Fibroblast of skin of left quadriceps (primary cell): ENCODE results near the gene TADA1.

Experiments
- DNase-seq, 2 experiments: peaks; one replicate each; pipeline ENCODE4 v3.0.0-alpha.2; 2013; ENCODE audit warnings: low read depth in 2 of 2

The TADA1 gene, protein sequence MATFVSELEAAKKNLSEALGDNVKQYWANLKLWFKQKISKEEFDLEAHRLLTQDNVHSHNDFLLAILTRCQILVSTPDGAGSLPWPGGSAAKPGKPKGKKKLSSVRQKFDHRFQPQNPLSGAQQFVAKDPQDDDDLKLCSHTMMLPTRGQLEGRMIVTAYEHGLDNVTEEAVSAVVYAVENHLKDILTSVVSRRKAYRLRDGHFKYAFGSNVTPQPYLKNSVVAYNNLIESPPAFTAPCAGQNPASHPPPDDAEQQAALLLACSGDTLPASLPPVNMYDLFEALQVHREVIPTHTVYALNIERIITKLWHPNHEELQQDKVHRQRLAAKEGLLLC

DNA sequence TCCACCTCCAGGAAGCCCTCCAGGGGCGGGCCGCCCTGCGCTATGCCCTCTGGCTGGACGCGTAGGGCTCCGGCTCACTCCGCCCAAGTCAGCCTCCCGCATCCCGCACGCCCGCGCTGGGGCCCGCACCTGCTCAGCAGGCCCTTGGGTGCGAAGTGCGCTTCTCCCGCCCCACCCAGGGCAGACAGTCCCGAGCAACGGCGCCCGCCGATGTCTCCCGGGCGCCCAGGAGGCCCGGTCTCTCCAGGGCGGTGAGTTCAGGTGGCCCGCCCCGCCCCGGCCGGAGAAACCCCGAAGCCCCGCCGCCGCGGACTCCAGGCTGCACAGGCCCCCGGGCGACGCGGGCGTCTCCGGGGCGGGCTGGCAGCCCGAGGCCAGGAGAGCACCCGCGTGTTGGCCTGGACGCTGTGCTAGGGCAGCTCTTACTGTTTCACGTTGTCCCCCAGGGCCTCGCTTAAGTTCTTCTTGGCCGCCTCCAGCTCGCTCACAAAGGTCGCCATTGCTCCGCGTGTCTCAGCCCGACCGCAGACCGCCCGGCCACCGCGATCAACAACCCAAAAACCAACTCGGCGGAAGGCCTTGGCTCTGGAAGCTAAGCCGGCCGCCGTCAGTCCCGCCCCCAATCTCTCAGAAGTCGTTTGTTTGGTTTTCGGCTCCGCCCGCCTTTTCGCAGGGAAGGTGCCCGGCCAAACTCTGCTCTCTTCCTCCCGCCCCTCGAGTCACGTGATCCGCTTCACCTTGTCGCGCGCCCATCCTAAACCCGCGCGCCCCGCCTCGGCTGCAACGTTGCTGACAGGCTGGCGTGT, at the start of gene TADA1:
TSS of gene TADA1 (minus strand) at position 531 of the 806 bp plus-strand sequence. CDS start at position 500, 31 bp downstream.
- peak; percentile 92 to 95 for DNase-seq

- no peak for DNase-seq
Observed at GRCh38 chr1:166924823-166925541, 48.9 kb upstream of the TADA1 start.

GRCh38 chr1:166920561-166921475, 44.8 kb upstream of the TADA1 start:
- DNase-seq, result no peak

DNA sequence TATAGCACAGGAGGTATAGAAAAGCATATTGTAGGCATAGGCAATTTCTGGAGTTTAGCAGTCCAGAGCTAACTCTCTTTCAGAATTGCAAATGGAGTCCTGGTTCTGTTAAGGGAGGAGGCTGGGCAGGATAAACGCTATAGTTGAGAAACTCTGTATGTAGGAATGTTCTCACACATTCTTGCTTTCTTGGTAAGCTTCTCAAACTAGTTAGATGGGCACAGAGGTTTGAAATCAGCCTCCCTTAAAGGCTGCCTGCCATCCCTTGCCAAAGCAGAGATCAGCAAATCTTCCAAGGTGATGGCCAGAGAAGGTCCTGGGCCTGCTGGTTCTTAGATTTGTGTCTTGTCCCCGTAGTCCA, 42.9 kb upstream of the TADA1 start:
- no peak for DNase-seq

DNA sequence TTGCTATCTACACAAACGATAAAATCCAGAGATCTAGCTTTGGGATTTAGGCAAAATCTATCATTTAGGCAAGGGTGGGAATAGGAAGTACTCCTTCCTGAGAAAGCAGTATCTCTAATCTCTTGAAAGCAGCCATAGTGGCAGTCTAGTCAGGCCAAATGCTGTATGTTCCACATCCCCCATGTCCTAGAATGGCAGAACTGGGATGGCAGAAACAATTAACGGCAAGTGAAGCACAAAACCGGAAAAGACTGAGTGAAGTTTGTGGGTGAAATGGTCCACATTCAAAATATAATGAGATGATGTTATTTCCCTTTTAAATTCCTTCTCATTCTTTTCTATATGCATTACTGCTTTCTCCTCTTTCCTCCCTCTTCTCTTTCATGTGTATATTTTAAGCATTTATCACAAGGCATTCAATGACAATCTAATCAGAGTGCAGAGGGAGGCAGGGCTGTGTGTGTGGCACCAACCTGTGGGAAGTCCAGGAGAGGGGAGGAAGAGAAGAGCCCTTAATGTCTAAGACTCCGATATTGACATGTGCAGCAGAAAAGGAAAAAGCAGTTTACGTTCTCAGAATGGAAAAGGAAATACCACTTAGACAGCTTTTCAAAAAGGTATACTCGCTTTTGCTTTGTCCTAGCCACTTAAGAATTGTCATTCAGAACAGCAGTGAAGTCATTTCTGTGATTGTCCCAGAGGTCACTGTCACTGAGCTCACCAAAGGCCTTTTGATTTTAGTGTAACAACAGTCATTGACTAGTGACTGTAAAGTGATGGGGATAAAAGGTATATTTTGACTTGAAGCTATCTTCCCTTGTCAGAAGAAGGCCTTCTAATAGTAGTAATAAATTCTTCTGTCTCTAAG, 42.3 kb upstream of the TADA1 start:
- no peak for DNase-seq

DNA sequence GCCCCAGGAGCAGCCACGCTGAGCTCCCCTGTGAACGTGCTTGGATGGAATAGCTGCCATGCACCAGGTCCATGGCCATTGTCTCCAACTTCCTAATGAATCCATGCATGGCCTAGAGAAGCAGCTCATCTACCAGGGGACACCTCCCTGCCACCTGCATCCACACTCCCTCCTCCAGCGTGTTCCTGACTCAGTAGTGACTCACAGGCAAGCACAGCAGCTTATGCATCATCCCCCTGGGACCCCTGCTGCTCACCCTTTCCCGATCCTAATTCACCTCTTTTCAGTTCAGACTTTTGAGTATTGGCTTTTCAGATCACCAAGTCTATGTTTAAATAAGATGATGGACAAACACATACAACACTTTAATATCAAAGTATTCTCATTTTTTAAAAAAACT, 39.9 kb upstream of the TADA1 start:
- no peak for DNase-seq

DNA sequence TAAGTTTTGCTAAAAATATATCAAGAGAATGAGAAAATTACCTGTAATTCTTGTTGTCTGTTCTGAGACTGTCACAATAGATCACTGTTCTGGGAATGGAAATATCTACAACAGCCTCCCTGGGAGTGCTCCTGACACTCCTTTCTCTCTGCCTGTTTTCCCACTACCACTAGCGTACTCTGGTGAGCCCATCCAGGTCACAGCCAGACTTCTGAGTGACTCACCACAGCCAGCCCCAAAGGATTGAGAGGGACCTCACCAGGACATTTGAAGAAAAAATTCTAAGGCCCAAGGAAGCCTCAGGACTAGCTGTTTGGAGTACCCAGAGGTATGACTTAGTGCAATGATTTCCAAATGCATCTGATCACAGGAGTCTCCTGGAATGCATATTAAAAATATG, 39.0 kb upstream of the TADA1 start:
- DNase-seq, result no peak

DNA sequence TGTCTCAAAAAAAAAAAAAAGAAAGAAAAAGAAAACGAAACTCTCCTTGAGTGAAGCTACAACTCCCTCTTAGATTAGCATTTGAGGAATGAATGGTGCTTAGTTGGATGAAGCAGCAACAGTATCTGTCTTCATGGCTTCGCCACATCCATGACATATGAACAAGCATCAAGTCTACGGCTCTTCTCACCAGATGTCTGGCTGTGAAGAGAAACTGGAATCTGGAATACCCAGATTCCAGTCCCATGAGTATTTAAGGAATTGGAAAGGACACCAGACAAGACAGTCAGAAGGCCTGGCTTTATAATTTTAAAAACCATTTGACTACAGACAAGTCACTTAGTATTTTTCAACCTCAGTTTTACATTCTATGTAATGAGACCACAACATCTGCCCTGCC, 38.0 kb upstream of the TADA1 start:
- DNase-seq, result no peak

DNA sequence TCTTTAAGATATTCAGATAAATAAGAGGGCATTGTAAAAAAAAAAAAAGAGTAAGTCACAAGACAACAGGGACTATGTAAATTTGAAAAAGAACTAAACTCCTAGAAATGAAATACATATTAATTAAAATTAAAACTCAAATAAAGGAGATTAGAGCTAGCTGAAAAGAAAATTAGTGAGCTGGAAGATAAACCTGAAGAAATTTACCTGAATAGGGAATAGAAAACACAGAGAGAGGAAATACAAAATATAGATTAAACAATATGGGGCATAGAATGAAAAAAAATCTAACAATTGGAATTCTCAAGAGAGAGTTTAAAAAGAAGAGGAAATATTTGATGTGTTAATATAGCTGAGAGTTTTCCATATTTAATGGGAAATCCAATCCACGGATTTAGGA, 35.6 kb upstream of the TADA1 start:
- no peak for DNase-seq

- DNase-seq, result peak; percentile 45 to 55
Observed at GRCh38 chr1:166910396-166910994, 34.4 kb upstream of the TADA1 start.

DNA sequence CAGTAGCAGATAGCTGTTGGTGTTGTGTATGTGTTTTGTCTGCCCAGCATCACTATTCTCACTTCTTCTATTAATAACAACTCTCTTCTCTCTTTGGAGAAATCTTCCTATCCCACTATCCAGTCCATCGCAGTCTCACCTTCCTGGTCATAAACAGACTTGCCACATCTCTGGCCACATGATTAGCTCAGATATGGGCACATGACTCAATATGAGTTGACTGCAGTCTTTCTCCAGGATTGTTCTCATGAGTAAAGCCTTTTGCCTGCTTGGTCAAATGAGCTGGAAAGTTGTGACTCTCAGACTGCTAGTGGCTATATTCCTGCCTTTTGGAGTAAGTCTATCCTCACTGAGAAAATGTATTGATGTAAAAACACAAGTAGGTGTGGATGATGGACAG, 32.9 kb upstream of the TADA1 start:
- no peak for DNase-seq

DNA sequence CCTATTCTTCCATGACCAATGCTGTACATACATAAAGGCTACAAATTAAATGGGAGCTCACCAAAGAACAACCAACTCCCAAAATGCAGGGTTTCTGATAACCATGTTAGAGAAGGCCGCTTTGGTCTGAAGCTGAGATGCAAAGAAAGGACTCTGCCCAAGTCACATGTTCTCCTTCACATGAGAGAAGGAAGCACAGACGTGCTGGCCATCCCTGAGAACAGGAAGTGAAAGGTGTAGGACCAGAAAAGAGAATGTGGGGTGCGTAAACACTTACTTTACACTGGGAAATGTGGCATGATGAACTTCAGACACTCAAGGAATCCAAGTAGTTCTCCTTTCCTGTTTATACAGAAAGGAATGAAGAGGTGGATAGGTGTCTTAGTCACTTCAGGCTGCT, 31.7 kb upstream of the TADA1 start:
- no peak for DNase-seq

GRCh38 chr1:166907051-166907450, 31.0 kb upstream of the TADA1 start:
- no peak for DNase-seq

GRCh38 chr1:166906647-166907046, 30.6 kb upstream of the TADA1 start:
- DNase-seq, result no peak

DNA sequence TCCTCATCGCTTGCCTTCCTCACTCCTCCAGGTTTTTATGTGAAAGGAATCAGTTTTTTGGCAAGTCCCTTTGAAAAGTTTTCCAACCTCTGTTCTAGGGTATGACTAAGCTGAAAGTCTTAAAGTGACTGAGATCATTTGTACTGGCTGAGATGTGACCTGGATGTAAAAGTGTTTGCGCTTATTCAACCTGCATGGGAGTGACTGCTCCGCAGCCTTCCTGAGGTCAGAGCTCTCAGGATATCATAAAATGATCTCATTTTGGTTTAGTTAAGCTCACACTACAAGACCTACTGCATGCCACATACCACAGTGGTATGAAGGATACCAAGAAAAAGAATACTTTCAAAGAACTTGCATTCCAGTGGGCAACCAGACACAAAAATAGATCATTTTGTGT, 29.8 kb upstream of the TADA1 start:
- peak; percentile 13 to 17 for DNase-seq

GRCh38 chr1:166905136-166905535, 29.1 kb upstream of the TADA1 start:
- no peak for DNase-seq

- DNase-seq, result no peak
Observed at GRCh38 chr1:166903232-166903631, 27.2 kb upstream of the TADA1 start.

DNA sequence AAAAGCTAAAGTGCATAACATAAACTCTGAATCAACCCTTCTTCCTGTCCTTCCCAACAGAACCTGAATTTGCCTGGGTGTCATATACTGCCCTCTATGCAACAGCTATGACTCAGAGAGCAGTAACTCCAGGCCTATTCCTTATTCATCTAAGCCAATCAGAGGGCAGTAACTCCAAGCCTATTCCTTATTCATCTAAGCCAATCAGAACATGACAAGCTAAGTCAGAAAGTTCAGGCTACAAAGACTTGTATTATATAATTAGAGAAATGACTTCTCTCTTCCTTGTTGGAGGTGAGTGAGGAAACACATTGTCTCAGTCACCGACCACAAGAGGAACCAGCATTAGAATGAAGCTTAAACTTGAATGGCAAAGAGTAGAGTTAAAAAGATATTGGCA, 26.2 kb upstream of the TADA1 start:
- DNase-seq, result no peak

DNA sequence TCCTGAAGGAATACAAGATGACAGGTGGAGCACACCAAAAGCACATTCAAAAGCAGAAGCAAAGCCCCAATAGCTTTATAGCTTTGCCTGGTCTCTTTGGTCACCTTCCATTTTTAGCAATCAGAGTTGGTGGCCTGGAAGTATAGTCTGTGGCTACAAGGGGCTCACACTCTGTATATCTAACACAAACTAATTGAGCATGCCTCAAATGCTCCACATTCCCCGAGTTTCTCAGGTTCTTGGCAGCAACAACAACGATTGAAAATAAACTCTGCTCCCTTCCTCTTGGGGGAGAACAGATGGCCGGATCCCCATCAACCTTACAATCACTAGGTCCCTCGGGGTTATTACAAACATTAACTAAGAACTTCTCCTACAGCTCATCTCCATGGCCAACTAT, 24.9 kb upstream of the TADA1 start:
- no peak for DNase-seq

DNA sequence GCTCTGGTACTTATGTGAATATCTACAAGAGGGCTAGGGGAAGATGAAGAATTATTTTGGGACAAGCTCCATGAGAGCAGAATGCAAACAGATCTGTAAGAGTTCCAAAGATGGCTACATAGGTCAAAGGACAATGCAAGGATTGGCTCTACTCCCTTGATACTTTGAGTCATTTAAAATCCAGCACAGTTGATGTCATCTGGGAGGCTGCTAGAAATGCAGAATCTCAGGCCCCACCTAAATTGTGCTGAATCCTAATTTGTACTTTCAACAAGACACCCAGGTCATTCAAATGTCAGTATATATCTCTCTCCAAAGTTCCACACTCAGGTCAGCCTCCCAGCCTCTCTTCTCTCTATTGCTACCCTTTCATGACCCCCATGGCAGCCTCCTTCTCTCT, 23.7 kb upstream of the TADA1 start:
- DNase-seq, result no peak
